B cell (primary cell): ENCODE data around the gene EXOC4. TPM values are rescaled to one million over a fixed set of nuclear protein-coding genes. Genes with fewer than 3 reads are reported as not detected.

Experiments
- ATAC-seq: fragments of 200-7000 bp; cut with Tn5 transposase; one replicate; pipeline ENCODE4 v1.10.0; 2021; ENCODE audit warnings: low read depth, mild to moderate bottlenecking, moderate number of reproducible peaks, moderate library complexity
- CTCF ChIA-PET: fragments of 350-600 bp; sonication (Branson Sonifier 250); formaldehyde crosslinking; loops from one replicate; lab custom pipeline; 2021; ENCODE audit warnings: antibody characterized with exemption, inconsistent platforms; lab: Charles Lee
- POLR2A ChIA-PET: fragments of 350-600 bp; sonication (Branson Sonifier 250); formaldehyde crosslinking; loops from one replicate; lab custom pipeline; 2021; ENCODE audit warnings: antibody characterized with exemption; lab: Charles Lee
- DNase-seq: peaks from one replicate; pipeline ENCODE4 v3.0.0; 2013
- H2AFZ ChIP-seq: 2 replicates; pipeline ENCODE4 v1.6.1; 2012; ENCODE audit warnings: mild to moderate bottlenecking, low read depth, low read length; ENCODE audit not compliant: insufficient read depth, poor library complexity, severe bottlenecking
- H3K27ac ChIP-seq, 2 donors: 1 replicate in 1 of 2; 2 replicates in 1 of 2; pipeline ENCODE4 v1.5.1; 2012 to 2013; ENCODE audit warnings: low read length in 2 of 2, mild to moderate bottlenecking in 2 of 2, moderate library complexity in 1 of 2
- H3K27me3 ChIP-seq, 4 experiments: fragments of 200-600 bp in 1 of 4; sonication (generic) in 1 of 4; replicated peaks in 1 of 4; 1 replicate in 2 of 4; 2 replicates in 2 of 4; pipeline versions ENCODE4 v1.6.1 to v1.7.0; 2013 to 2016; ENCODE audit warnings: low read length in 3 of 4, mild to moderate bottlenecking in 2 of 4, mixed read lengths in 1 of 4, moderate library complexity in 1 of 4; ENCODE audit not compliant: insufficient read depth in 4 of 4, control insufficient read depth in 3 of 4; ENCODE audit errors: control extremely low read depth in 1 of 4
- H3K36me3 ChIP-seq, 2 experiments: replicated peaks in 1 of 2; 1 replicate in 1 of 2; 2 replicates in 1 of 2; pipeline versions ENCODE4 v1.6.1 to v1.7.1; 2013; ENCODE audit warnings: low read length in 1 of 2; ENCODE audit not compliant: insufficient read depth in 2 of 2, control insufficient read depth in 1 of 2; ENCODE audit errors: control extremely low read depth in 1 of 2, extremely low read depth in 1 of 2
- H3K4me1 ChIP-seq, 2 donors: fragments of 200-600 bp in 1 of 2; sonication (generic) in 1 of 2; 1 replicate in 1 of 2; 2 replicates in 1 of 2; pipeline versions ENCODE4 v1.5.1 to v1.6.1; 2013 to 2017; ENCODE audit warnings: low read length in 2 of 2; ENCODE audit not compliant: control insufficient read depth in 2 of 2, insufficient read depth in 2 of 2
- H3K4me2 ChIP-seq: replicated peaks from 2 replicates; pipeline ENCODE3; 2012; ENCODE audit warnings: mild to moderate bottlenecking, low read depth, low read length; ENCODE audit not compliant: poor library complexity, severe bottlenecking
- H3K4me3 ChIP-seq, 5 experiments: fragments of 200-600 bp in 1 of 5; sonication (generic) in 1 of 5; 1 replicate in 3 of 5; 2 replicates in 2 of 5; pipeline versions ENCODE4 v1.5.1 to v1.7.0; 2011 to 2016; ENCODE audit warnings: low read length in 4 of 5, mild to moderate bottlenecking in 4 of 5, low read depth in 2 of 5, control low read depth in 1 of 5, moderate library complexity in 1 of 5; ENCODE audit not compliant: insufficient read depth in 1 of 5; ENCODE audit errors: control extremely low read depth in 1 of 5, extremely low read depth in 1 of 5
- H3K79me2 ChIP-seq: fragments of 200-600 bp; sonication (generic); one replicate; pipeline ENCODE4 v1.6.0; 2016; ENCODE audit warnings: low read length; ENCODE audit not compliant: control insufficient read depth, insufficient read depth
- H3K9ac ChIP-seq: fragments of 200-600 bp; sonication (generic); 2 replicates; pipeline ENCODE4 v1.6.1; 2017; ENCODE audit warnings: mild to moderate bottlenecking, low read length, moderate library complexity
- H3K9me3 ChIP-seq, 3 donors: one replicate each; pipeline versions ENCODE4 v1.6.1 to v1.7.1; 2013; ENCODE audit warnings: low read length in 2 of 3; ENCODE audit not compliant: control insufficient read depth in 2 of 3, insufficient read depth in 1 of 3; ENCODE audit errors: control extremely low read depth in 1 of 3
- H4K20me1 ChIP-seq: 2 replicates; pipeline ENCODE4 v1.6.0; 2012; ENCODE audit warnings: mild to moderate bottlenecking, low read length; ENCODE audit not compliant: insufficient read depth, control insufficient read depth, poor library complexity, severe bottlenecking
- H3K27ac Mint-ChIP-seq: one replicate; pipeline ENCODE4 v1.8.0; 2021; ENCODE audit warnings: mixed read lengths
- H3K27me3 Mint-ChIP-seq: one replicate; pipeline ENCODE4 v1.8.0; 2021; ENCODE audit warnings: mixed read lengths
- H3K4me1 Mint-ChIP-seq: one replicate; pipeline ENCODE4 v1.8.0; 2021; ENCODE audit warnings: mixed read lengths
- H3K4me3 Mint-ChIP-seq: one replicate; pipeline ENCODE4 v1.8.0; 2021; ENCODE audit warnings: mixed read lengths
- H3K9me3 Mint-ChIP-seq: one replicate; pipeline ENCODE4 v1.8.0; 2022; ENCODE audit warnings: mixed read lengths; ENCODE audit not compliant: insufficient read depth
- EZH2 ChIP-seq: IDR thresholded peaks from 2 replicates; pipeline ENCODE4 v1.6.1; 2012; ENCODE audit warnings: borderline replicate concordance, low read depth, mild to moderate bottlenecking, moderate library complexity, low read length; ENCODE audit not compliant: insufficient read depth, poor library complexity, severe bottlenecking
- WGBS: methylation state at CpG from one replicate; pipeline ENCODE4 v1.1.5; 2013; ENCODE audit warnings: missing lambda C conversion rate; ENCODE audit not compliant: insufficient coverage; 5-methylcytosine and 5-hydroxymethylcytosine counted together
- intact Hi-C: fragments of 100-400 bp; cut with micrococcal nuclease; formaldehyde crosslinking; loops from one replicate; pipeline ENCODE4 v1.10.0; 2022
- polyA plus RNA-seq: library from polyadenylated mRNA; depleted of rRNA; stranded (reverse); fragments of >200 nt; gene quantifications from 2 replicates; pipeline ENCODE4 v1.2.3, GENCODE V29; 2012
- total RNA-seq, 2 donors: library from RNA; stranded (reverse); fragments of 120-200 nt in 1 of 2; gene quantifications; 1 replicate in 1 of 2; 2 replicates in 1 of 2; pipeline versions ENCODE4 v1.2.3 to v1.2.4, GENCODE V29; 2013 to 2022
- TF ChIP-seq, protein P1 (sequence below): fragments of 200-600 bp; IDR thresholded peaks from one replicate; pipeline ENCODE4 v1.8.0; 2022; ENCODE audit warnings: antibody characterized with exemption, mild to moderate bottlenecking

Gene EXOC4
- total and polyA plus RNA-seq, 2 donors (not counting 1 experiment from before 2014, with no cell fraction given), result 16.7 to 135 TPM

DNA sequence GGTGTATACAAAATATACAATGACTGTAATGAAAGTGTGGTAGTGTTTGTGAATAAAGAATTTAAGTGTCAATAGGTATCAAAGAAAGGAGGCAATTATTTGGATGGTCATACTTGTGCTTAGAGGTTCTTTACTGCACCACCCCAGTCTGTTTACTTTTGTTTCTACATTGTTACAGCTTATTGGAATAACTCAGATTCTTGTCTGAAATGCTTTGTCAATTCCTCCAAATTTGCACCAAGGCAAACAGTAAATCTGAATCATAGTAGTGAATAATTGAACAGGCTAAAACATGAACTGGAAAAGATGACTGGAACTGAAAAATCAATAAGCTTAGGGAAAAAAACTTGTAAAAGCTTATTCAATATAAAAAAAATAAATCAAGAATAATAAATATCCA, 319.2 kb downstream of the EXOC4 start:
- Histone ChIP-seq H2AFZ (no peak overlapping the region), H3K79me2 (no peaks in the 10 kb centered on the region), H3K9ac (no peak overlapping the region), H4K20me1 (no peaks in the 10 kb centered on the region), H3K9me3 (no peaks in the 10 kb centered on the region), H3K36me3 (no peaks in the 10 kb centered on the region), H3K27ac (no peak overlapping the region), H3K4me1 (no peaks in the 10 kb centered on the region), H3K4me2 (no peak overlapping the region), H3K4me3 (no peak overlapping the region), H3K27me3 (no peaks in the 10 kb centered on the region)
- DNase-seq, result no peak
- ChIA-PET POLR2A (no interaction called here), CTCF (interaction anchor here (0.7 kb wide), 1 partner anchor 166 kb away, joined by 5 read pairs; no protein-coding TSS in a partner anchor)
- no peak for TF ChIP-seq EZH2
- TF ChIP-seq, protein P1, sequence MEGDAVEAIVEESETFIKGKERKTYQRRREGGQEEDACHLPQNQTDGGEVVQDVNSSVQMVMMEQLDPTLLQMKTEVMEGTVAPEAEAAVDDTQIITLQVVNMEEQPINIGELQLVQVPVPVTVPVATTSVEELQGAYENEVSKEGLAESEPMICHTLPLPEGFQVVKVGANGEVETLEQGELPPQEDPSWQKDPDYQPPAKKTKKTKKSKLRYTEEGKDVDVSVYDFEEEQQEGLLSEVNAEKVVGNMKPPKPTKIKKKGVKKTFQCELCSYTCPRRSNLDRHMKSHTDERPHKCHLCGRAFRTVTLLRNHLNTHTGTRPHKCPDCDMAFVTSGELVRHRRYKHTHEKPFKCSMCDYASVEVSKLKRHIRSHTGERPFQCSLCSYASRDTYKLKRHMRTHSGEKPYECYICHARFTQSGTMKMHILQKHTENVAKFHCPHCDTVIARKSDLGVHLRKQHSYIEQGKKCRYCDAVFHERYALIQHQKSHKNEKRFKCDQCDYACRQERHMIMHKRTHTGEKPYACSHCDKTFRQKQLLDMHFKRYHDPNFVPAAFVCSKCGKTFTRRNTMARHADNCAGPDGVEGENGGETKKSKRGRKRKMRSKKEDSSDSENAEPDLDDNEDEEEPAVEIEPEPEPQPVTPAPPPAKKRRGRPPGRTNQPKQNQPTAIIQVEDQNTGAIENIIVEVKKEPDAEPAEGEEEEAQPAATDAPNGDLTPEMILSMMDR, result no peak
- Mint-ChIP-seq H3K27ac (no peak overlapping the region), H3K4me1 (no peaks in the 10 kb centered on the region), H3K4me3 (no peak overlapping the region), H3K27me3 (no peaks in the 10 kb centered on the region), H3K9me3 (no peaks in the 10 kb centered on the region)
- intact Hi-C loops, result no loop called here
- no peak for ATAC-seq

DNA sequence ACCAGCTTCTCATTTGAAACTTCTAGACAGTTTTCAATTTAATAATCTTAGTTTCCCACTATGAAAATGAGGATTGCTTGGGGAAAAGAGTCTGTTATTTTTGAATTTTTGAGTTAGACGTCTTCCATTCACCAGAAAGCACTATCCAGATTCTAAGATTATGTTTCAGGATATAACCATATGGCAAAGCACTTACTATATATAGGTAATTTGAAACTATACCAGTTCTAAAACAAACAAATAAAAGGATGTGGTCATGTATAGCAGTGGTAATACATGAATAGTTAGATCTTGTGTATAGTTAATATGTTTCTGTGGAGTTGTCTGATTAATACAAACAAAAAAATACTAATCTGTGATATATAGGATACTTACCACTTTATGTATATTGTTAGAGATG, 320.0 kb downstream of the EXOC4 start:
- Histone ChIP-seq H3K27ac (no peak overlapping the region), H3K9me3 (no peaks in the 10 kb centered on the region), H3K79me2 (no peaks in the 10 kb centered on the region), H3K4me2 (no peak overlapping the region), H3K9ac (no peak overlapping the region), H3K4me3 (no peak overlapping the region), H2AFZ (no peak overlapping the region), H3K27me3 (no peaks in the 10 kb centered on the region), H3K4me1 (no peaks in the 10 kb centered on the region), H4K20me1 (no peaks in the 10 kb centered on the region), H3K36me3 (no peaks in the 10 kb centered on the region)
- WGBS, result no CpG with 5 or more reads among the region's 1 CpG
- DNase-seq, result no peak
- CTCF ChIA-PET, result interaction anchor here (0.6 kb wide), 1 partner anchor 53 kb away, joined by 6 read pairs; no protein-coding TSS in a partner anchor
- no peak overlapping the region for H3K4me3 Mint-ChIP-seq
- H3K27ac Mint-ChIP-seq, result no peak overlapping the region
- no peak for TF ChIP-seq EZH2
- TF ChIP-seq, protein P1, result no peak
- intact Hi-C loops, result no loop called here
- no peaks in the 10 kb centered on the region for H3K9me3 Mint-ChIP-seq
- no peak for ATAC-seq
- no peaks in the 10 kb centered on the region for H3K4me1 Mint-ChIP-seq
- POLR2A ChIA-PET, result no interaction called here
- H3K27me3 Mint-ChIP-seq, result no peaks in the 10 kb centered on the region
